Measurements from ENCODE around the gene LTA. TPM values are rescaled to one million over a fixed set of nuclear protein-coding genes. Genes with fewer than 3 reads are reported as not detected.
A peak's percentile ranks its signal among the peaks of the same experiment; 100 is the strongest.

The LTA gene, protein sequence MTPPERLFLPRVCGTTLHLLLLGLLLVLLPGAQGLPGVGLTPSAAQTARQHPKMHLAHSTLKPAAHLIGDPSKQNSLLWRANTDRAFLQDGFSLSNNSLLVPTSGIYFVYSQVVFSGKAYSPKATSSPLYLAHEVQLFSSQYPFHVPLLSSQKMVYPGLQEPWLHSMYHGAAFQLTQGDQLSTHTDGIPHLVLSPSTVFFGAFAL
- total RNA-seq (2014; rRNA removed; shearing (Covaris generic)) (not detected in 2 replicates), polyA plus RNA-seq (2016; fragmentation: Nextera tagmentation; extraction: Ambion mirVana) (not detected in 2 replicates)
- long read RNA-seq, result 0 reads

- H3F3A ChIP-seq (replicated peaks; ENCODE audit: low read depth), result no peaks in the 10 kb centered on the region
- no peaks in the 10 kb centered on the region for H3K36me3 ChIP-seq (ENCODE audit: insufficient read depth)
- Mint-ChIP-seq H3K9me3 (no peaks in the 10 kb centered on the region; the same call in 2 of the 3 replicates), H3K4me3 (no peak within 1 kb of the TSS; the same call in 2 of the 3 replicates), H3K27ac (no peak within 1 kb of the TSS), H3K27me3 (ENCODE audit: insufficient read depth, low read depth, poor library complexity) (peaks cover 21% of the 10 kb centered on the region), H3K4me1 (peaks cover 17% of the 10 kb centered on the region), H3K36me3 (ENCODE audit: low read depth) (no peaks in the 10 kb centered on the region; the same call in 2 of the 3 replicates)
- no peaks in the 10 kb centered on the region for H3K9me2 ChIP-seq (ENCODE audit: insufficient read depth)
- no peak within 1 kb of the TSS for H3K4me2 ChIP-seq
- peaks cover 5% of the 10 kb centered on the region; the same call in 1 of the 2 replicates for H3K4me1 ChIP-seq (ENCODE audit: insufficient read depth)
- H3K79me2 ChIP-seq (replicated peaks; ENCODE audit: insufficient read depth), result no peaks in the 10 kb centered on the region
- H4K20me1 ChIP-seq (replicated peaks; ENCODE audit: insufficient read depth), result no peaks in the 10 kb centered on the region
- H2AFZ ChIP-seq, result 0 out of 2 replicates have a peak within 1 kb of the TSS, but pooled peaks have one; percentile 7
- no peak within 1 kb of the TSS for H3K4me3 ChIP-seq
- peak; percentile 14; the same call in 1 of the 3 replicates for ATAC-seq
- no peak for DNase-seq (ENCODE audit: low spot score)
- TF ChIP-seq CTCF (conservative IDR thresholded peaks at IDR 0.05; ENCODE audit: low read depth in 2 of 2) (no peak), POLR2AphosphoS5 (IDR thresholded peaks at IDR 0.05; ENCODE audit: low read depth) (no peak), STAT1 (IDR thresholded peaks at IDR 0.05; ENCODE audit: unreplicated experiment) (no peak), ZNF114 (CRISPR knock-in tag; IDR thresholded peaks at IDR 0.05) (no peak)
- TF ChIP-seq, protein P1, sequence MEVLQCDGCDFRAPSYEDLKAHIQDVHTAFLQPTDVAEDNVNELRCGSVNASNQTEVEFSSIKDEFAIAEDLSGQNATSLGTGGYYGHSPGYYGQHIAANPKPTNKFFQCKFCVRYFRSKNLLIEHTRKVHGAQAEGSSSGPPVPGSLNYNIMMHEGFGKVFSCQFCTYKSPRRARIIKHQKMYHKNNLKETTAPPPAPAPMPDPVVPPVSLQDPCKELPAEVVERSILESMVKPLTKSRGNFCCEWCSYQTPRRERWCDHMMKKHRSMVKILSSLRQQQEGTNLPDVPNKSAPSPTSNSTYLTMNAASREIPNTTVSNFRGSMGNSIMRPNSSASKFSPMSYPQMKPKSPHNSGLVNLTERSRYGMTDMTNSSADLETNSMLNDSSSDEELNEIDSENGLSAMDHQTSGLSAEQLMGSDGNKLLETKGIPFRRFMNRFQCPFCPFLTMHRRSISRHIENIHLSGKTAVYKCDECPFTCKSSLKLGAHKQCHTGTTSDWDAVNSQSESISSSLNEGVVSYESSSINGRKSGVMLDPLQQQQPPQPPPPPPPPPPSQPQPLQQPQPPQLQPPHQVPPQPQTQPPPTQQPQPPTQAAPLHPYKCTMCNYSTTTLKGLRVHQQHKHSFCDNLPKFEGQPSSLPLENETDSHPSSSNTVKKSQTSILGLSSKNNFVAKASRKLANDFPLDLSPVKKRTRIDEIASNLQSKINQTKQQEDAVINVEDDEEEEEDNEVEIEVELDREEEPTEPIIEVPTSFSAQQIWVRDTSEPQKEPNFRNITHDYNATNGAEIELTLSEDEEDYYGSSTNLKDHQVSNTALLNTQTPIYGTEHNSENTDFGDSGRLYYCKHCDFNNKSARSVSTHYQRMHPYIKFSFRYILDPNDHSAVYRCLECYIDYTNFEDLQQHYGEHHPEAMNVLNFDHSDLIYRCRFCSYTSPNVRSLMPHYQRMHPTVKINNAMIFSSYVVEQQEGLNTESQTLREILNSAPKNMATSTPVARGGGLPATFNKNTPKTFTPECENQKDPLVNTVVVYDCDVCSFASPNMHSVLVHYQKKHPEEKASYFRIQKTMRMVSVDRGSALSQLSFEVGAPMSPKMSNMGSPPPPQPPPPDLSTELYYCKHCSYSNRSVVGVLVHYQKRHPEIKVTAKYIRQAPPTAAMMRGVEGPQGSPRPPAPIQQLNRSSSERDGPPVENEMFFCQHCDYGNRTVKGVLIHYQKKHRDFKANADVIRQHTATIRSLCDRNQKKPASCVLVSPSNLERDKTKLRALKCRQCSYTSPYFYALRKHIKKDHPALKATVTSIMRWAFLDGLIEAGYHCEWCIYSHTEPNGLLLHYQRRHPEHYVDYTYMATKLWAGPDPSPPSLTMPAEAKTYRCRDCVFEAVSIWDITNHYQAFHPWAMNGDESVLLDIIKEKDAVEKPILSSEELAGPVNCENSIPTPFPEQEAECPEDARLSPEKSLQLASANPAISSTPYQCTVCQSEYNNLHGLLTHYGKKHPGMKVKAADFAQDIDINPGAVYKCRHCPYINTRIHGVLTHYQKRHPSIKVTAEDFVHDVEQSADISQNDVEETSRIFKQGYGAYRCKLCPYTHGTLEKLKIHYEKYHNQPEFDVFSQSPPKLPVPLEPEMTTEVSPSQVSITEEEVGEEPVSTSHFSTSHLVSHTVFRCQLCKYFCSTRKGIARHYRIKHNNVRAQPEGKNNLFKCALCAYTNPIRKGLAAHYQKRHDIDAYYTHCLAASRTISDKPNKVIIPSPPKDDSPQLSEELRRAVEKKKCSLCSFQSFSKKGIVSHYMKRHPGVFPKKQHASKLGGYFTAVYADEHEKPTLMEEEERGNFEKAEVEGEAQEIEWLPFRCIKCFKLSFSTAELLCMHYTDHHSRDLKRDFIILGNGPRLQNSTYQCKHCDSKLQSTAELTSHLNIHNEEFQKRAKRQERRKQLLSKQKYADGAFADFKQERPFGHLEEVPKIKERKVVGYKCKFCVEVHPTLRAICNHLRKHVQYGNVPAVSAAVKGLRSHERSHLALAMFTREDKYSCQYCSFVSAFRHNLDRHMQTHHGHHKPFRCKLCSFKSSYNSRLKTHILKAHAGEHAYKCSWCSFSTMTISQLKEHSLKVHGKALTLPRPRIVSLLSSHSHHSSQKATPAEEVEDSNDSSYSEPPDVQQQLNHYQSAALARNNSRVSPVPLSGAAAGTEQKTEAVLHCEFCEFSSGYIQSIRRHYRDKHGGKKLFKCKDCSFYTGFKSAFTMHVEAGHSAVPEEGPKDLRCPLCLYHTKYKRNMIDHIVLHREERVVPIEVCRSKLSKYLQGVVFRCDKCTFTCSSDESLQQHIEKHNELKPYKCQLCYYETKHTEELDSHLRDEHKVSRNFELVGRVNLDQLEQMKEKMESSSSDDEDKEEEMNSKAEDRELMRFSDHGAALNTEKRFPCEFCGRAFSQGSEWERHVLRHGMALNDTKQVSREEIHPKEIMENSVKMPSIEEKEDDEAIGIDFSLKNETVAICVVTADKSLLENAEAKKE (CRISPR knock-in tag; IDR thresholded peaks at IDR 0.05), result no peak
- H3K27ac ChIP-seq (ENCODE audit: low read depth), result no peak within 1 kb of the TSS
- no peaks in the 10 kb centered on the region for H3K27me3 ChIP-seq (ENCODE audit: insufficient read depth)
Measured at GRCh38 chr6:31572041-31572911, at the start of gene LTA. Gene LTA (plus strand): TSS chr6:31572289. CDS start chr6:31572743, 454 bp downstream.

All from GM23338 (cell line).